IPS-18a (cell line): ENCODE measurements around the gene POU2F3.

ENCODE experiments used
- H3K27ac ChIP-seq: one replicate; pipeline ENCODE4 v1.5.1; 2013; ENCODE audit warnings: low read length
- H3K27me3 ChIP-seq: one replicate; pipeline ENCODE4 v1.6.1; 2013; ENCODE audit warnings: mild to moderate bottlenecking, low read length; ENCODE audit not compliant: control insufficient read depth, insufficient read depth
- H3K36me3 ChIP-seq: one replicate; pipeline ENCODE4 v1.6.1; 2013; ENCODE audit warnings: low read depth, low read length; ENCODE audit not compliant: control insufficient read depth
- H3K4me1 ChIP-seq: one replicate; pipeline ENCODE4 v1.6.1; 2013; ENCODE audit warnings: low read depth, low read length; ENCODE audit not compliant: control insufficient read depth
- H3K4me3 ChIP-seq: one replicate; pipeline ENCODE4 v1.5.1; 2013; ENCODE audit warnings: low read length
- H3K9ac ChIP-seq: one replicate; pipeline ENCODE4 v1.6.1; 2013; ENCODE audit warnings: mild to moderate bottlenecking, low read length, moderate library complexity
- H3K9me3 ChIP-seq: one replicate; pipeline ENCODE4 v1.6.1; 2013; ENCODE audit warnings: low read depth, low read length; ENCODE audit not compliant: control insufficient read depth

POU2F3 gene

GRCh38 chr11:120365512-120365911 lies 125.6 kb downstream of the POU2F3 start:
- Histone ChIP-seq H3K9me3 (no peaks in the 10 kb centered on the region), H3K9ac (no peak overlapping the region), H3K4me3 (no peak overlapping the region), H3K27me3 (no peaks in the 10 kb centered on the region), H3K27ac (no peak overlapping the region), H3K36me3 (no peaks in the 10 kb centered on the region), H3K4me1 (peaks cover 5% of the 10 kb centered on the region)
